PC-3 (cell line): ENCODE results near the gene TRABD2B. TPM values are rescaled to one million over a fixed set of nuclear protein-coding genes. Genes with fewer than 3 reads are reported as not detected.

Experiments used
- ATAC-seq: fragments of 200-7000 bp; cut with Tn5 transposase; 2 replicates; pipeline ENCODE4 v1.9.1; 2020; ENCODE audit warnings: mild to moderate bottlenecking, moderate library complexity
- BruUV-seq: library from RNA; stranded (reverse); fragments of 400-500 nt; replicated peaks from 2 replicates; lab custom pipeline; 2021; lab: Mats Ljungman, UMichigan
- CTCF ChIA-PET: fragments of 300-600 bp; sonication (Branson Sonifier 250); formaldehyde crosslinking; loops from one replicate; lab custom pipeline; 2022; ENCODE audit warnings: antibody characterized with exemption; lab: Charles Lee
- POLR2A ChIA-PET: fragments of 300-600 bp; sonication (Branson Sonifier 250); formaldehyde crosslinking; loops from one replicate; lab custom pipeline; 2022; ENCODE audit warnings: antibody characterized with exemption; ENCODE audit not compliant: unreplicated experiment; lab: Charles Lee
- DNase-seq: peaks from one replicate; pipeline ENCODE4 v3.0.0-alpha.2; 2015
- H2AFZ ChIP-seq: fragments of 300-600 bp; sonication (generic); 2 replicates; pipeline ENCODE4 v1.6.0; 2016; ENCODE audit warnings: antibody characterized with exemption, low read length
- H3F3A ChIP-seq: fragments of 300-600 bp; sonication (generic); one replicate; pipeline ENCODE4 v1.6.0; 2017; ENCODE audit warnings: antibody characterized with exemption, low read length, control low read depth, mild to moderate bottlenecking; ENCODE audit not compliant: unreplicated experiment
- H3K27ac ChIP-seq: fragments of 300-600 bp; sonication (generic); 2 replicates; pipeline ENCODE4 v1.5.1; 2016; ENCODE audit warnings: mild to moderate bottlenecking, low read length
- H3K27me3 ChIP-seq: fragments of 300-600 bp; sonication (generic); 2 replicates; pipeline ENCODE4 v1.6.1; 2016; ENCODE audit warnings: low read length, mixed read lengths
- H3K36me3 ChIP-seq: fragments of 300-600 bp; sonication (generic); 2 replicates; pipeline ENCODE4 v1.6.1; 2016; ENCODE audit warnings: low read depth, mixed run types, low read length, mixed read lengths
- H3K4me1 ChIP-seq: fragments of 300-600 bp; sonication (generic); 2 replicates; pipeline ENCODE4 v1.5.1; 2016; ENCODE audit warnings: low read length; ENCODE audit not compliant: insufficient read depth
- H3K4me2 ChIP-seq: fragments of 300-600 bp; sonication (generic); 2 replicates; pipeline ENCODE4 v1.6.0; 2016; ENCODE audit warnings: low read length
- H3K4me3 ChIP-seq: fragments of 300-600 bp; sonication (generic); 2 replicates; pipeline ENCODE4 v1.5.1; 2016; ENCODE audit warnings: mild to moderate bottlenecking, low read length, mixed read lengths
- H3K79me2 ChIP-seq: fragments of 300-600 bp; sonication (generic); 2 replicates; pipeline ENCODE4 v1.6.1; 2017; ENCODE audit warnings: low read length, mixed read lengths
- H3K9ac ChIP-seq: fragments of 300-600 bp; sonication (generic); 2 replicates; pipeline ENCODE4 v1.6.0; 2016; ENCODE audit warnings: mild to moderate bottlenecking, low read length
- H3K9me2 ChIP-seq: fragments of 300-600 bp; sonication (generic); replicated peaks from 2 replicates; pipeline ENCODE4 v1.6.1; 2016; ENCODE audit warnings: mixed run types, low read length, mixed read lengths
- H3K9me3 ChIP-seq: fragments of 300-600 bp; sonication (generic); 2 replicates; pipeline ENCODE4 v1.6.1; 2016; ENCODE audit warnings: low read length, mixed read lengths
- H4K20me1 ChIP-seq: fragments of 300-600 bp; sonication (generic); 2 replicates; pipeline ENCODE4 v1.6.1; 2016; ENCODE audit warnings: low read length, mixed read lengths
- EZH2 ChIP-seq: fragments of 300-600 bp; sonication (generic); IDR thresholded peaks from one replicate; pipeline ENCODE4 v1.6.1; 2017; ENCODE audit warnings: antibody characterized with exemption, mild to moderate bottlenecking, low read length; ENCODE audit not compliant: unreplicated experiment
- EZH2phosphoT487 ChIP-seq: fragments of 300-600 bp; sonication (generic); IDR thresholded peaks from 2 replicates; pipeline ENCODE4 v1.6.1; 2018; ENCODE audit warnings: mild to moderate bottlenecking, antibody characterized with exemption, low read length, borderline replicate concordance
- intact Hi-C: fragments of 100-400 bp; cut with micrococcal nuclease; formaldehyde crosslinking; loops from 2 replicates; pipeline ENCODE4 v1.9.0; 2023
- total RNA-seq: library from RNA; depleted of rRNA; stranded (reverse); fragments of >200 nt; gene quantifications from 2 replicates; pipeline ENCODE4 v1.2.3, GENCODE V29; 2014
- TF ChIP-seq, protein P1 (sequence below): fragments of 300-600 bp; sonication (generic); conservative IDR thresholded peaks from 2 replicates; pipeline ENCODE4 v1.5.1; 2017; ENCODE audit warnings: antibody characterized with exemption, low read depth, mild to moderate bottlenecking, low read length

The TRABD2B gene
- total RNA-seq, 1 experiment from 2014 or later: 0.44 TPM

DNA sequence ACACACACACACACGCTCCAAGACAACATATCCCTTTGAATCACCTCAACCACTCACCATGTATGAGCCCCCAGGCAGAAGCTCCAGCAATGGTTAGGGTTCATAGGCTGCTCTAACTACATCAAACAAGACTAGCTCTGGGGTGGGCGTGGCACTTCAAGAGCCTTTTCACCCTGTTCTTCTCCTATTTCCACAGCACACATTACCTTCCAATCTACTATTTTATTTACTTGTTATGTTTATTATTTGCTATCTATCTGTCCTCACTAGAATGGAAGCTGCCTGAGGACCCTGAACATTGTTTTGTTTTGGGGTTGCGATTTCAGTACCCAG, 28.7 kb downstream of the TRABD2B start:
- no peak overlapping the region for H3K9ac ChIP-seq
- H4K20me1 ChIP-seq: no peaks in the 10 kb centered on the region
- H3K4me2 ChIP-seq: no peak overlapping the region
- no peaks in the 10 kb centered on the region for H3K79me2 ChIP-seq
- ATAC-seq (no peak), DNase-seq (no peak)
- POLR2A ChIA-PET: no interaction called here
- H3K4me1 ChIP-seq: no peaks in the 10 kb centered on the region
- no peaks in the 10 kb centered on the region for H3K27me3 ChIP-seq
- no peaks in the 10 kb centered on the region for H3F3A ChIP-seq
- intact Hi-C loops: no loop called here
- no peaks in the 10 kb centered on the region for H3K36me3 ChIP-seq
- H2AFZ ChIP-seq: no peak overlapping the region
- no peak for TF ChIP-seq EZH2
- no peak for TF ChIP-seq EZH2phosphoT487
- TF ChIP-seq, protein P1, sequence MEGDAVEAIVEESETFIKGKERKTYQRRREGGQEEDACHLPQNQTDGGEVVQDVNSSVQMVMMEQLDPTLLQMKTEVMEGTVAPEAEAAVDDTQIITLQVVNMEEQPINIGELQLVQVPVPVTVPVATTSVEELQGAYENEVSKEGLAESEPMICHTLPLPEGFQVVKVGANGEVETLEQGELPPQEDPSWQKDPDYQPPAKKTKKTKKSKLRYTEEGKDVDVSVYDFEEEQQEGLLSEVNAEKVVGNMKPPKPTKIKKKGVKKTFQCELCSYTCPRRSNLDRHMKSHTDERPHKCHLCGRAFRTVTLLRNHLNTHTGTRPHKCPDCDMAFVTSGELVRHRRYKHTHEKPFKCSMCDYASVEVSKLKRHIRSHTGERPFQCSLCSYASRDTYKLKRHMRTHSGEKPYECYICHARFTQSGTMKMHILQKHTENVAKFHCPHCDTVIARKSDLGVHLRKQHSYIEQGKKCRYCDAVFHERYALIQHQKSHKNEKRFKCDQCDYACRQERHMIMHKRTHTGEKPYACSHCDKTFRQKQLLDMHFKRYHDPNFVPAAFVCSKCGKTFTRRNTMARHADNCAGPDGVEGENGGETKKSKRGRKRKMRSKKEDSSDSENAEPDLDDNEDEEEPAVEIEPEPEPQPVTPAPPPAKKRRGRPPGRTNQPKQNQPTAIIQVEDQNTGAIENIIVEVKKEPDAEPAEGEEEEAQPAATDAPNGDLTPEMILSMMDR: no peak
- no peak overlapping the region for H3K4me3 ChIP-seq
- CTCF ChIA-PET: interaction anchor here (0.5 kb wide), 1 partner anchor 13 kb away, joined by 3 read pairs; no protein-coding TSS in a partner anchor
- H3K27ac ChIP-seq: no peak overlapping the region
- no peaks in the 10 kb centered on the region for H3K9me2 ChIP-seq
- no peaks in the 10 kb centered on the region for H3K9me3 ChIP-seq
- no TSS peak for BruUV-seq

DNA sequence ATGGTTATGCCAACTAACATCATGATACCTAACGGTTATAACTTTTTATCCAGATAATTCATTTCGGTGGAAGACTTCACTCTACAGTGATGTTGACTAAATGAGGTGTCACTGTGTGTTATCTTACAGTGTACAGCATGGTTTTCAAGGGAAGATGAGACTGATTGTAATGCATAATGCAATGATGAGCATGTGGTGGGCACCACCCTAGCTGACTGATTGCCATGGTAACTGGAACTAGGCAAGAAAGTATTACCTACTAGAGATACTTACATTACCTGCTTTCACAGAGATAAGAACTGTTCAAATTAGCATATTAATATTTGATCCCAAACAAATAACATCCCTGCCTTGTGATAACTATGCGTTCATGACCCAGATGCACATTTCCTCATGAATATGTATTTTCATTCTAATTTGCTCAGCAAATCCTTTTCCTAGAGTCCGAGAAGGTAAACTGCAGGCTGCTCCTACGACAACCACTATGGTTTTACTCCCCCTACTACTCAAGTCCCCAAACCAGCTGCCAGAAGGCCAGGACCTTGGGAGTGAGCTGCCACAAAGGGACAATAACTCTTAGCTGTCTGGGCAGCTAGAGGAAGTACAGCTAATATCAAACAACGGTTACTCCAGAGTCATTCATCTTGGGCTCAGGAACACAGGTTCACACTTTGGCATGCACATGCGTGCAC, 29.2 kb downstream of the TRABD2B start:
- TF ChIP-seq, protein P1: no peak
- TF ChIP-seq EZH2 (no peak), EZH2phosphoT487 (no peak)
- Histone ChIP-seq H3K4me3 (no peak overlapping the region), H3K9ac (no peak overlapping the region), H3K27me3 (no peaks in the 10 kb centered on the region), H2AFZ (no peak overlapping the region), H3K4me2 (no peak overlapping the region), H3K4me1 (no peaks in the 10 kb centered on the region), H3F3A (no peaks in the 10 kb centered on the region), H3K9me3 (no peaks in the 10 kb centered on the region), H3K79me2 (no peaks in the 10 kb centered on the region), H3K36me3 (no peaks in the 10 kb centered on the region), H3K27ac (no peak overlapping the region), H4K20me1 (no peaks in the 10 kb centered on the region), H3K9me2 (no peaks in the 10 kb centered on the region)
- intact Hi-C loops: no loop called here
- POLR2A ChIA-PET: no interaction called here
- CTCF ChIA-PET: no interaction called here
- no TSS peak for BruUV-seq
- no peak for ATAC-seq
- DNase-seq: no peak

DNA sequence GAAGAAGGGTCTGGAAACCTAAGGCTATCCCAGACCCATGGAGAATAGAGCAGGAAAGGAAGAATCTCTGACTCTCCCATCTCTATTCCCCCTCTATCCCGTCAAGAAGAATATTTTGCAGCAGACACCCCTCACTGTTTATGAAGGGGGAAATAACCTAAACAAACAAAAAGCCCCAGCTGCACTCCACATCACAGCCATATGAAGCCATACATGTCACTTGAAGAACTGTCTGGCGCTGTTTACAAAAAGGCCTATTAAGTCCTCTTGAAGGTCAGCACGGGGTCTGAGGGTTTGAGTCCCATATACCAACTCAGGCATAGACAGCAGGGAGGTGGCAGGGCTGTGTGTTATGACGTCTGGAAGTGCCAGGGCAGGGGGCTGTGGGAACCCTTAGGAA, 31.4 kb downstream of the TRABD2B start:
- H3K4me1 ChIP-seq: no peaks in the 10 kb centered on the region
- no TSS peak for BruUV-seq
- no peaks in the 10 kb centered on the region for H3K27me3 ChIP-seq
- POLR2A ChIA-PET: no interaction called here
- H3F3A ChIP-seq: no peaks in the 10 kb centered on the region
- H3K27ac ChIP-seq: no peak overlapping the region
- no peaks in the 10 kb centered on the region for H4K20me1 ChIP-seq
- CTCF ChIA-PET: no interaction called here
- H2AFZ ChIP-seq: no peak overlapping the region
- no peaks in the 10 kb centered on the region for H3K9me2 ChIP-seq
- no peak overlapping the region for H3K9ac ChIP-seq
- H3K9me3 ChIP-seq: no peaks in the 10 kb centered on the region
- TF ChIP-seq, protein P1: no peak
- TF ChIP-seq EZH2 (no peak), EZH2phosphoT487 (no peak)
- no peaks in the 10 kb centered on the region for H3K36me3 ChIP-seq
- no peaks in the 10 kb centered on the region for H3K79me2 ChIP-seq
- intact Hi-C loops: no loop called here
- DNase-seq: no peak
- H3K4me3 ChIP-seq: no peak overlapping the region
- H3K4me2 ChIP-seq: no peak overlapping the region
- no peak for ATAC-seq
